Activated CD4-positive, alpha-beta T cell treated with anti-CD3 and anti-CD28 coated beads, Interleukin-2, amount 10 ng/mL, durations not matched to agents 24 days and 14 days (primary cell): ENCODE data around the gene TLE3. TPM values are rescaled to one million over a fixed set of nuclear protein-coding genes. Genes with fewer than 3 reads are reported as not detected.

Source experiments
- DNase-seq: peaks from one replicate; pipeline ENCODE4 v3.0.0; 2022
- H3K27ac Mint-ChIP-seq: one replicate; pipeline ENCODE4 v1.8.0; 2022; ENCODE audit warnings: mild to moderate bottlenecking, mixed read lengths
- H3K27me3 Mint-ChIP-seq: one replicate; pipeline ENCODE4 v1.8.0; 2022; ENCODE audit warnings: mixed read lengths
- H3K36me3 Mint-ChIP-seq: one replicate; pipeline ENCODE4 v1.8.0; 2022; ENCODE audit warnings: low read depth, mild to moderate bottlenecking, mixed read lengths
- H3K4me1 Mint-ChIP-seq: one replicate; pipeline ENCODE4 v1.8.0; 2021; ENCODE audit warnings: mixed read lengths
- H3K4me3 Mint-ChIP-seq: one replicate; pipeline ENCODE4 v1.8.0; 2022; ENCODE audit warnings: mild to moderate bottlenecking, moderate library complexity, mixed read lengths
- H3K9me3 Mint-ChIP-seq: one replicate; pipeline ENCODE4 v1.8.0; 2021; ENCODE audit warnings: mixed read lengths
- intact Hi-C: fragments of 100-400 bp; cut with micrococcal nuclease; formaldehyde crosslinking; loops from one replicate; pipeline ENCODE4 v1.15.1; 2023
- total RNA-seq: library from RNA; stranded (reverse); gene quantifications from 2 replicates; pipeline ENCODE4 v1.2.3, GENCODE V29; 2022

Gene TLE3
- total RNA-seq, 1 donor from 2014 or later, result 111 TPM

DNA sequence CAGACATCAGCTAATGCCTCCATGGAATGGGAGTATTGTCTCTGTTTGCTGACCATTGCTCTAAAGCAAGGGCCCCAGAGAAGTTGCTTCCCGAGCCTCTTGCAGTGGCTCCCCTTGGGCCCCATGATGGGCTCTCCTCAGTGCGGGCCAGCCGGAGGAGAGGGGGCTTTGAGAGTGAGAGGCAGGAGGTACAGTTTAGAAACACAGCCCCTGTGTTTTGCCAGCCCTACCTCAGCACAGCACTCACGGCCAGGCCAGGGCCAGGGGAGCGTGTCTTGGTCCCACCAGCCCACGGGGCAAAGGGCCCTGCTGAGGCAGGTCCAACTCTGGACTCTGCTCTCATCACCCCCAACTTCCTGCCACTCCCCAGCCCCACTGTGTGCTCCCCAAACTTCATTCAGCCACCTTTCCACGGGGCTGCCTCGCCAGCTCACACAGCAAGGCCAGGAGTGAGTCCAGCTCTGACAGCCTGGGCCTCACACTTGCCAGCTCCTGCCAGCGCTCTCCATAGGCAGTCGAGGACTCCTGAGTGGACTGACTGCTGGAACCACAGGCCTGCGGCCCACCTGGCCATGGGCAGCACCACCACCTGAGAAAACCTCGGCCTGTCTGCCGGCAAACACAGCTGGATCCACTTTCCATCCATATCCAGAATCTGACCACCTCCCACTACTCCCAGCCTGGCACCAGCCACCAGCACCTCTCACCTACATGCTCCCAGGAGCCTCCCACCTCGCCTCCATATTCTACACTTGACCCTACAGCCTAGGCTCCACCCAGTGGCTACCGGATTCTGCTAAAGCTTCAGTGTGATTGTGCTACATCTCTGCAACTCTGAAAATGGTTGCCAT is 99.0 kb downstream of the TLE3 start:
- Mint-ChIP-seq H3K27me3 (peaks cover 21% of the 10 kb centered on the region), H3K27ac (no peak overlapping the region), H3K4me3 (no peak overlapping the region), H3K4me1 (peaks cover 2% of the 10 kb centered on the region), H3K9me3 (peaks cover 8% of the 10 kb centered on the region), H3K36me3 (no peaks in the 10 kb centered on the region)
- intact Hi-C loops, result no loop called here
- no peak for DNase-seq

DNA sequence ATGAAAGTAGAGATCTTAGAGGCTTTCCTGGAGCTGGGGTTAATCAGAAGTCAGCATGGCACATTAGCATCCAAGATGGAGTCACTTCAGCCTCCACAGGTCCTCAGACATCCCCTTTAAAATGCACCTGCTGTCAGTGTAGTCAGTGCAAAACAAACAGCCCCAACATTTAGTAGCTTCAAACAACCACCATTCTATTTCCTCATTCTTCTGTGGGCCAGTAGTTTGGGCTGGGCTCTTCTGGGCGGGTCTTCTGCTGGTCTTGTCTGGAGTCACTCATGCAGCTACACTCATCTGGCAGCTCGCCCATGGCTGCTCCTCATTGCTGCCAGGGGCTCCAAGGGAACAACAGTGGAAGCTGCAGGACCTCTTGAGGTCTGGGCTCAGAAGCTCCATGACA is 99.9 kb downstream of the TLE3 start:
- no peak overlapping the region for H3K4me3 Mint-ChIP-seq
- H3K9me3 Mint-ChIP-seq, result peaks cover 8% of the 10 kb centered on the region
- H3K4me1 Mint-ChIP-seq, result peaks cover 2% of the 10 kb centered on the region
- H3K36me3 Mint-ChIP-seq, result no peaks in the 10 kb centered on the region
- H3K27me3 Mint-ChIP-seq, result peaks cover 22% of the 10 kb centered on the region
- H3K27ac Mint-ChIP-seq, result no peak overlapping the region
- intact Hi-C loops, result no loop called here
- DNase-seq, result no peak
